WTC11 (cell line): ENCODE data around the gene YKT6. TPM values are rescaled to one million over a fixed set of nuclear protein-coding genes. Genes with fewer than 3 reads are reported as not detected.

Experiments
- ATAC-seq: fragments of 200-7000 bp; cut with Tn5 transposase; 2 replicates; pipeline ENCODE4 v1.10.0; 2021; ENCODE audit warnings: mild to moderate bottlenecking, moderate library complexity
- CTCF ChIA-PET: fragments of 300-600 bp; sonication (Branson Sonifier 250); formaldehyde crosslinking; loops from one replicate; lab custom pipeline; 2021; ENCODE audit warnings: antibody characterized with exemption; lab: Charles Lee
- POLR2A ChIA-PET: fragments of 350-600 bp; sonication (Branson Sonifier 250); formaldehyde crosslinking; loops from one replicate; lab custom pipeline; 2021; ENCODE audit warnings: antibody characterized with exemption; lab: Charles Lee
- DNase-seq: peaks from one replicate; pipeline ENCODE4 v3.0.0; 2021; ENCODE audit warnings: low spot score
- H3K27ac Mint-ChIP-seq: 2 replicates; pipeline ENCODE4 v1.8.0; 2021; ENCODE audit warnings: mixed read lengths
- H3K27me3 Mint-ChIP-seq: 2 replicates; pipeline ENCODE4 v1.8.0; 2021; ENCODE audit warnings: low read depth, mild to moderate bottlenecking, moderate library complexity, mixed read lengths
- H3K36me3 Mint-ChIP-seq: 2 replicates; pipeline ENCODE4 v1.8.0; 2021; ENCODE audit warnings: mixed read lengths
- H3K4me1 Mint-ChIP-seq: 2 replicates; pipeline ENCODE4 v1.8.0; 2022; ENCODE audit warnings: mixed read lengths
- H3K4me3 Mint-ChIP-seq: 2 replicates; pipeline ENCODE4 v1.8.0; 2021; ENCODE audit warnings: mild to moderate bottlenecking, moderate library complexity, mixed read lengths
- H3K9me3 Mint-ChIP-seq: 2 replicates; pipeline ENCODE4 v1.8.0; 2021; ENCODE audit warnings: mixed read lengths
- ARID4B ChIP-seq: sonication (generic); formaldehyde crosslinking; IDR thresholded peaks from 2 replicates; pipeline ENCODE4 v1.8.0; 2023; ENCODE audit warnings: missing genetic modification reagents, mild to moderate bottlenecking, borderline replicate concordance
- CBFB ChIP-seq: sonication (generic); formaldehyde crosslinking; IDR thresholded peaks from 2 replicates; pipeline ENCODE4 v1.8.1; 2022; ENCODE audit warnings: mild to moderate bottlenecking, low read depth, missing genetic modification reagents
- E2F5 ChIP-seq: sonication (generic); formaldehyde crosslinking; IDR thresholded peaks from 2 replicates; pipeline ENCODE4 v1.8.1; 2022; ENCODE audit warnings: mild to moderate bottlenecking, moderate library complexity, missing genetic modification reagents
- ETV6 ChIP-seq: sonication (generic); formaldehyde crosslinking; IDR thresholded peaks from 2 replicates; pipeline ENCODE4 v1.8.1; 2022; ENCODE audit warnings: mild to moderate bottlenecking, missing genetic modification reagents
- JAZF1 ChIP-seq: fragments of 250-450 bp; sonication (Bioruptor Pico); IDR thresholded peaks from 2 replicates; pipeline ENCODE4 v1.9.0; 2021; ENCODE audit warnings: moderate library complexity, mild to moderate bottlenecking, inconsistent platforms
- PRDM15 ChIP-seq: sonication (generic); formaldehyde crosslinking; IDR thresholded peaks from 2 replicates; pipeline ENCODE4 v1.8.0; 2022; ENCODE audit warnings: missing genetic modification reagents
- SP1 ChIP-seq: sonication (generic); formaldehyde crosslinking; conservative IDR thresholded peaks from 2 replicates; pipeline ENCODE4 v1.8.1; 2022; ENCODE audit warnings: missing genetic modification reagents
- USF1 ChIP-seq: sonication (generic); formaldehyde crosslinking; IDR thresholded peaks from 2 replicates; pipeline ENCODE4 v1.8.0; 2022; ENCODE audit warnings: mild to moderate bottlenecking, missing genetic modification reagents
- ZBTB43 ChIP-seq: sonication (generic); formaldehyde crosslinking; IDR thresholded peaks from 2 replicates; pipeline ENCODE4 v1.8.1; 2023; ENCODE audit warnings: mild to moderate bottlenecking, missing genetic modification reagents
- total RNA-seq: library from RNA; stranded (reverse); gene quantifications from 3 replicates; pipeline ENCODE4 v1.2.3, GENCODE V29; 2021

The YKT6 gene
- total RNA-seq, 1 experiment from 2014 or later: 102 TPM

DNA sequence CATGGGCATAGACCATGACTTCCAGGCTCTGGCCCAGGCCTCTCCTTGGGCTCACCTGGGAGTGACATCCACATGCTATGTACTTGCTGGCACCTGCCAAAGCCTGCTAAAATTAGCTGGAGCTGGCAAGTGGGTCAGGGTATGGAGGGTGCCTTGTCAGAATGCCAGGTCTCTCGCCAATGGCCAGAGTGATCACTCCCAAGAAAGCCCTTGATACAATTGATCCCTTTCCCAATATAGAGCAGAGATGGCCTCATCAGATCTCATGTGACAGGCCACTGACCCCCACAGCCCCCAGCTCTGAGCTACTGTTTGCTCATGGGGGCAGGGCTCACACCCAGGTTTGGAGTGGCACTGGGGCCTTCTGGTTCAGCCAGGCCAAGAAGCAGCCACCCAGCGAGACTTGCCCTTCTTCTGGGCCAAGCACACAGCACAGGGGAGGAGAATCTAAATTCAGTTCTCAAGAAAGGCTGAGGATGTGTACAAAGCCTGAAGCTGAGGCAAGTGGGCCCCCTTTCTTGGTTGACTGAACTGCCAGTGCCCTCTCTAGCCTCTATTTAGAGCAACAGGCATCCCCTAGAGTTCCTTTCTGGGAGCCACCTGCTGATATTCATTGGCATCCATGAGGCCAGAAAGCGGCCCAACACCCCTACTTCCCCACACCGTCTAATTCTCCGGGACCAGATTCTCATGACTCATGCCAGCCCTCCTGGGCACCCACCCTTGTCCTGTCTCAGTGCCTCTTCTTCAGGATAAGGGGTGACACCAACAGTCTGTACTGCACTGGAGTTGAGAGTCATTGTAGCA is 40.8 kb upstream of the YKT6 start:
- no peak overlapping the region for H3K4me3 Mint-ChIP-seq
- ATAC-seq (no peak), DNase-seq (no peak)
- no peaks in the 10 kb centered on the region; the same call in 1 of the 2 replicates for H3K27me3 Mint-ChIP-seq
- peaks cover 11% of the 10 kb centered on the region for H3K4me1 Mint-ChIP-seq
- no peaks in the 10 kb centered on the region for H3K9me3 Mint-ChIP-seq
- no peaks in the 10 kb centered on the region for H3K36me3 Mint-ChIP-seq
- ChIA-PET POLR2A (no interaction called here), CTCF (no interaction called here)
- TF ChIP-seq ZBTB43 (CRISPR knock-in tag) (no peak), ETV6 (CRISPR knock-in tag) (no peak), SP1 (CRISPR knock-in tag) (no peak), CBFB (CRISPR knock-in tag) (no peak), JAZF1 (CRISPR knock-in tag) (no peak), E2F5 (CRISPR knock-in tag) (no peak)
- TF ChIP-seq, all 79 proteins: peak for 0
- no peak overlapping the region for H3K27ac Mint-ChIP-seq

DNA sequence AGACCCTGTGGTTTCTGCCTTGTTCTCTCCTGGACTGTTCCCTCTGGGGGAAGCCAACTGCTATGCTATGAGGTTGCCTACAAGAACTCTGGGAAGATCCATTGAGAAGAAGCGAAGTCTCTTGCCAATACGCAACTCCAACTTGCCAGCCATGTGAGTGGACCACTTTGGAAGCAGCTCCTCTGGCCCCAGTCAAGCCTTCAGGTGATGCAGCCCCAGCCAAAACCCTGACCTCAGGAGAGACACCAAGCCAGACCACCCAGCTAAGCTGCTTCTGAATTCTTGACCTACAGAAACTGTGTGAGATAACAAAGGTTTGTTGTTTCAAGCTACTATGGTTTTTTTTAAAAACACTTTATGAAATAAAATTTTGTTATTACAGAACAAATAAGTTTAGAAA is 39.4 kb upstream of the YKT6 start:
- POLR2A ChIA-PET: no interaction called here
- no peak overlapping the region for H3K27ac Mint-ChIP-seq

More for the DNA sequence above, 39.4 kb upstream of the YKT6 start:
- no peaks in the 10 kb centered on the region for H3K36me3 Mint-ChIP-seq
- no peak for TF ChIP-seq ARID4B (CRISPR knock-in tag)
- no peak for TF ChIP-seq USF1 (CRISPR knock-in tag)
- no peak for TF ChIP-seq PRDM15 (CRISPR knock-in tag)
- ATAC-seq (no peak), DNase-seq (no peak)
- CTCF ChIA-PET: interaction anchor here (0.6 kb wide), 1 partner anchor 59 kb away, joined by 4 read pairs; no protein-coding TSS in a partner anchor
- peaks cover 11% of the 10 kb centered on the region for H3K4me1 Mint-ChIP-seq
- no peaks in the 10 kb centered on the region; the same call in 1 of the 2 replicates for H3K27me3 Mint-ChIP-seq
- H3K9me3 Mint-ChIP-seq: peaks cover 3% of the 10 kb centered on the region; the same call in 1 of the 2 replicates
- H3K4me3 Mint-ChIP-seq: no peak overlapping the region
